HepG2 (cell line): ENCODE data around the gene SLC2A6. TPM values are rescaled to one million over a fixed set of nuclear protein-coding genes. Genes with fewer than 3 reads are reported as not detected.
A peak's percentile ranks its signal among the peaks of the same experiment; 100 is the strongest.

Experiments used
- ATM ChIP-seq: fragments of 450-650 bp; IDR thresholded peaks from 2 replicates; pipeline ENCODE4 v1.7.1; 2017; ENCODE audit warnings: mild to moderate bottlenecking, borderline replicate concordance
- CENPT ChIP-seq: sonication (generic); formaldehyde crosslinking; IDR thresholded peaks from 2 replicates; pipeline ENCODE4 v1.8.0; 2022; ENCODE audit warnings: low read depth, mild to moderate bottlenecking, moderate library complexity, missing genetic modification reagents
- FIP1L1 ChIP-seq: fragments of 200-400 bp; formaldehyde crosslinking; IDR thresholded peaks from 2 replicates; pipeline ENCODE4 v1.6.1; 2018; ENCODE audit warnings: low read depth, mild to moderate bottlenecking, low read length, moderate library complexity, borderline replicate concordance; ENCODE audit not compliant: insufficient read depth
- FOXM1 ChIP-seq: sonication (generic); formaldehyde crosslinking; IDR thresholded peaks from 2 replicates; pipeline ENCODE4 v1.5.0; 2020; ENCODE audit warnings: missing genetic modification reagents
- HNRNPUL1 ChIP-seq: fragments of 200-400 bp; formaldehyde crosslinking; IDR thresholded peaks from 2 replicates; pipeline ENCODE4 v1.6.1; 2017; ENCODE audit warnings: low read depth, mild to moderate bottlenecking, low read length, moderate library complexity
- KAT2B ChIP-seq: fragments of 150-350 bp; IDR thresholded peaks from 2 replicates; pipeline ENCODE4 v1.6.1; 2014; ENCODE audit warnings: low read depth, low read length, borderline replicate concordance
- MED1 ChIP-seq: sonication (generic); formaldehyde crosslinking; IDR thresholded peaks from 2 replicates; pipeline ENCODE4 v1.4.0; 2020; ENCODE audit warnings: missing genetic modification reagents
- MXD3 ChIP-seq: IDR thresholded peaks from 2 replicates; pipeline ENCODE4 v1.6.1; 2016; ENCODE audit warnings: mild to moderate bottlenecking, missing biosample characterization, missing genetic modification reagents
- MYC ChIP-seq: sonication (generic); formaldehyde crosslinking; IDR thresholded peaks from 2 replicates; pipeline ENCODE4 v1.9.0; 2021; ENCODE audit warnings: missing genetic modification reagents, borderline replicate concordance
- NFE2 ChIP-seq: sonication (generic); formaldehyde crosslinking; IDR thresholded peaks from 2 replicates; pipeline ENCODE4 v1.4.0; 2020; ENCODE audit warnings: missing genetic modification reagents
- REL ChIP-seq: sonication (generic); formaldehyde crosslinking; conservative IDR thresholded peaks from 2 replicates; pipeline ENCODE4 v1.8.0; 2022; ENCODE audit warnings: mild to moderate bottlenecking, missing genetic modification reagents, moderate library complexity
- SMARCE1 ChIP-seq: fragments of 450-650 bp; IDR thresholded peaks from 2 replicates; pipeline ENCODE4 v1.6.1; 2017; ENCODE audit warnings: borderline replicate concordance
- SPEN ChIP-seq: sonication (generic); formaldehyde crosslinking; IDR thresholded peaks from 2 replicates; pipeline ENCODE4 v1.5.1; 2020; ENCODE audit warnings: low read depth, mild to moderate bottlenecking, missing genetic modification reagents
- SRSF1 ChIP-seq: fragments of 200-400 bp; formaldehyde crosslinking; optimal IDR thresholded peaks from 2 replicates; pipeline ENCODE3; 2017; ENCODE audit warnings: mild to moderate bottlenecking, low read depth, low read length, moderate library complexity
- TRAFD1 ChIP-seq: sonication (generic); formaldehyde crosslinking; IDR thresholded peaks from 2 replicates; pipeline ENCODE4 v1.5.1; 2020; ENCODE audit warnings: missing genetic modification reagents, mild to moderate bottlenecking, borderline replicate concordance
- ZBTB40 ChIP-seq, 2 experiments: fragments of 450-650 bp in 1 of 2; sonication (generic) in 1 of 2; formaldehyde crosslinking in 1 of 2; IDR thresholded peaks; 2 replicates each; pipeline versions ENCODE4 v1.6.1 to v1.8.0; 2016 to 2022; ENCODE audit warnings: antibody characterized with exemption in 1 of 2, mild to moderate bottlenecking in 1 of 2, missing genetic modification reagents in 1 of 2
- ZFP36 ChIP-seq: fragments of 150-350 bp; IDR thresholded peaks from 2 replicates; pipeline ENCODE4 v1.6.1; 2018; ENCODE audit warnings: borderline replicate concordance, low read length, low read depth; ENCODE audit not compliant: partially characterized antibody
- ZNF496 ChIP-seq: sonication (generic); formaldehyde crosslinking; IDR thresholded peaks from 2 replicates; pipeline ENCODE4 v1.8.1; 2023; ENCODE audit warnings: mild to moderate bottlenecking, moderate library complexity, missing genetic modification reagents; ENCODE audit not compliant: insufficient replicate concordance
- ZNF792 ChIP-seq: IDR thresholded peaks from 2 replicates; pipeline ENCODE4 v1.6.1; 2016
- polyA plus RNA-seq, 8 experiments: library from polyadenylated mRNA; depleted of rRNA in 3 of 8; stranded (reverse) in 7 of 8; unstranded in 1 of 8; fragments of >200 nt; fragmentation: Illumina TruSeq in 4 of 8; extraction: Trizol in 4 of 8; gene quantifications; 2 replicates each; pipeline versions ENCODE4 v1.2.1 to v1.2.3, GENCODE V29; 2011 to 2016; ENCODE audit warnings: low read depth in 4 of 8, missing spikeins in 1 of 8, mixed read lengths in 1 of 8; ENCODE audit not compliant: insufficient read depth in 1 of 8
- total RNA-seq, 5 experiments: library from RNA; depleted of rRNA; stranded (reverse); fragments of >200 nt; fragmentation: Illumina TruSeq; extraction: Trizol; gene quantifications; 2 replicates each; pipeline ENCODE4 v1.2.3, GENCODE V29; 2016; ENCODE audit warnings: low read depth in 1 of 5

SLC2A6 gene
- total and polyA plus RNA-seq, 2 of the 13 experiments (the other 11 are each of a cell fraction or from before 2014, with no cell fraction given) = 4.1 to 15.0 TPM

GRCh38 chr9:133506653-133507038 lies 27.7 kb upstream of the SLC2A6 start (continued):
- peak; percentile 81 for TF ChIP-seq MXD3 (CRISPR knock-in tag)
- TF ChIP-seq SRSF1 = no peak
- TF ChIP-seq KAT2B = no peak
- no peak for TF ChIP-seq FIP1L1
- TF ChIP-seq TRAFD1 (CRISPR knock-in tag) = no peak
- TF ChIP-seq MED1 (CRISPR knock-in tag) = peak; percentile 90
- no peak; the same call in 1 of the 2 replicates for TF ChIP-seq ZNF792
- TF ChIP-seq ZFP36 = no peak
- TF ChIP-seq REL (CRISPR knock-in tag) = no peak
- TF ChIP-seq ZNF496 (CRISPR knock-in tag) = no peak
- TF ChIP-seq CENPT = no peak
- TF ChIP-seq SMARCE1 = no peak
- no peak for TF ChIP-seq FOXM1 (CRISPR knock-in tag)
- TF ChIP-seq ATM = no peak
- peak; percentile 62; the same call in 1 of the 2 replicates for TF ChIP-seq MYC
- no peak for TF ChIP-seq ZBTB40 (IDR thresholded peaks at IDR 0.05)
- peak; percentile 85 for TF ChIP-seq ZBTB40 (CRISPR knock-in tag; IDR thresholded peaks at IDR 0.05)
- peak; percentile 69; the same call in 1 of the 2 replicates for TF ChIP-seq SPEN
- no peak for TF ChIP-seq NFE2 (CRISPR knock-in tag)
- no peak for TF ChIP-seq HNRNPUL1
